ENCODE results near the gene SEMA3B.

GRCh38 chr3:50233176-50233575 lies 35.8 kb upstream of the SEMA3B start:
- TF ChIP-seq CTCF (IDR thresholded peaks at IDR 0.05), result no peak
- no peak for TF ChIP-seq EP300 (IDR thresholded peaks at IDR 0.05)
- no peak for TF ChIP-seq POLR2AphosphoS5 (IDR thresholded peaks at IDR 0.05)

All from esophagus muscularis mucosa (tissue), 4 donors.